DND-41 (cell line): ENCODE measurements around the gene VAV3.

Experiments
- CTCF ChIP-seq: IDR thresholded peaks from 2 replicates; pipeline ENCODE4 v1.5.1; 2012; ENCODE audit warnings: borderline replicate concordance, low read length, moderate library complexity, mild to moderate bottlenecking; ENCODE audit not compliant: poor library complexity, severe bottlenecking; ENCODE audit errors: extremely low read depth
- EZH2 ChIP-seq: IDR thresholded peaks from 3 replicates; pipeline ENCODE4 v1.6.1; 2012; ENCODE audit warnings: borderline replicate concordance, low read depth, mild to moderate bottlenecking, moderate library complexity, low read length, inconsistent platforms; ENCODE audit not compliant: severe bottlenecking

GRCh38 chr1:107875689-107876088 is 89.3 kb downstream of the VAV3 start:
- no peak for TF ChIP-seq EZH2
- no peak for TF ChIP-seq CTCF
